ENCODE measurements around the gene RAB25. TPM values are rescaled to one million over a fixed set of nuclear protein-coding genes. Genes with fewer than 3 reads are reported as not detected.

RAB25 gene
- polyA plus RNA-seq, 1 donor from 2014 or later: 1.3 TPM

- no peak overlapping the region for H3K4me2 ChIP-seq (ENCODE audit: low read length)
- no peaks in the 10 kb centered on the region for H3K36me3 ChIP-seq (ENCODE audit: insufficient read depth, low read length)
- H3K9me3 ChIP-seq (ENCODE audit: low read length): no peaks in the 10 kb centered on the region
- H3K9ac ChIP-seq (ENCODE audit: low read length): peak overlapping the region; percentile 61
- H3F3A ChIP-seq (ENCODE audit: insufficient read depth, low read length, poor library complexity, severe bottlenecking): peaks cover 5% of the 10 kb centered on the region
- no peaks in the 10 kb centered on the region for H3K27me3 ChIP-seq (ENCODE audit: insufficient read depth, low read depth, low read length)
- H3K79me2 ChIP-seq (replicated peaks; ENCODE audit: insufficient read depth, low read length): peaks cover 34% of the 10 kb centered on the region
- H4K20me1 ChIP-seq (ENCODE audit: insufficient read depth): no peaks in the 10 kb centered on the region
- no peak overlapping the region for H2AFZ ChIP-seq (ENCODE audit: low read depth, low read length)
- no peaks in the 10 kb centered on the region for H3K9me2 ChIP-seq (ENCODE audit: insufficient read depth, low read length)
- peak overlapping the region; percentile 82 for H3K27ac ChIP-seq (ENCODE audit: low read length)
- peak overlapping the region; percentile 53 for H3K4me3 ChIP-seq (ENCODE audit: low read length)
- no peak for TF ChIP-seq TAF1 (IDR thresholded peaks at IDR 0.05; ENCODE audit: low read depth)
- TF ChIP-seq REST (IDR thresholded peaks at IDR 0.05; ENCODE audit: borderline replicate concordance): no peak
- TF ChIP-seq RAD21 (conservative IDR thresholded peaks at IDR 0.05): no peak
- no peak for TF ChIP-seq MXI1 (conservative IDR thresholded peaks at IDR 0.05; ENCODE audit: poor library complexity, severe bottlenecking)
- no peak for TF ChIP-seq EP300 (conservative IDR thresholded peaks at IDR 0.05; ENCODE audit: poor library complexity, severe bottlenecking)
- no peak for TF ChIP-seq POLR2AphosphoS5 (IDR thresholded peaks at IDR 0.05)
- TF ChIP-seq SMC3 (conservative IDR thresholded peaks at IDR 0.05; ENCODE audit: poor library complexity): no peak
- TF ChIP-seq EZH2 (IDR thresholded peaks at IDR 0.05; ENCODE audit: borderline replicate concordance, insufficient read depth, low read length, poor library complexity, severe bottlenecking): no peak
- TF ChIP-seq CTCF (IDR thresholded peaks at IDR 0.05; ENCODE audit: poor library complexity, severe bottlenecking): no peak
Observed at GRCh38 chr1:156104861-156105832, 44.2 kb downstream of the RAB25 start.

GRCh38 chr1:156106624-156107488 lies 45.9 kb downstream of the RAB25 start:
- H3K79me2 ChIP-seq (replicated peaks; ENCODE audit: insufficient read depth, low read length): peaks cover 28% of the 10 kb centered on the region
- H2AFZ ChIP-seq (ENCODE audit: low read depth, low read length): no peak overlapping the region
- TF ChIP-seq CTCF (IDR thresholded peaks at IDR 0.05; ENCODE audit: poor library complexity, severe bottlenecking): no peak

More at GRCh38 chr1:156106624-156107488, 45.9 kb downstream of the RAB25 start:
- Histone ChIP-seq H3K27ac (ENCODE audit: low read length) (peak overlapping the region; percentile 82), H3K9me2 (ENCODE audit: insufficient read depth, low read length) (no peaks in the 10 kb centered on the region), H3K9me3 (ENCODE audit: low read length) (no peaks in the 10 kb centered on the region), H3K4me2 (ENCODE audit: low read length) (no peak overlapping the region), H3K36me3 (ENCODE audit: insufficient read depth, low read length) (no peaks in the 10 kb centered on the region), H4K20me1 (ENCODE audit: insufficient read depth) (no peaks in the 10 kb centered on the region), H3F3A (ENCODE audit: insufficient read depth, low read length, poor library complexity, severe bottlenecking) (peaks cover 5% of the 10 kb centered on the region), H3K27me3 (ENCODE audit: insufficient read depth, low read depth, low read length) (no peaks in the 10 kb centered on the region), H3K9ac (ENCODE audit: low read length) (peak overlapping the region; percentile 61), H3K4me3 (ENCODE audit: low read length) (peak overlapping the region; percentile 53)
